Middle frontal gyrus (tissue), 1 donor: ENCODE measurements around the gene GPR137.

Source experiments
- DNase-seq: peaks from one replicate; pipeline ENCODE4 v3.0.0-alpha.2; 2015; ENCODE audit warnings: low spot score; ENCODE audit errors: extremely low spot score

Gene GPR137

DNA sequence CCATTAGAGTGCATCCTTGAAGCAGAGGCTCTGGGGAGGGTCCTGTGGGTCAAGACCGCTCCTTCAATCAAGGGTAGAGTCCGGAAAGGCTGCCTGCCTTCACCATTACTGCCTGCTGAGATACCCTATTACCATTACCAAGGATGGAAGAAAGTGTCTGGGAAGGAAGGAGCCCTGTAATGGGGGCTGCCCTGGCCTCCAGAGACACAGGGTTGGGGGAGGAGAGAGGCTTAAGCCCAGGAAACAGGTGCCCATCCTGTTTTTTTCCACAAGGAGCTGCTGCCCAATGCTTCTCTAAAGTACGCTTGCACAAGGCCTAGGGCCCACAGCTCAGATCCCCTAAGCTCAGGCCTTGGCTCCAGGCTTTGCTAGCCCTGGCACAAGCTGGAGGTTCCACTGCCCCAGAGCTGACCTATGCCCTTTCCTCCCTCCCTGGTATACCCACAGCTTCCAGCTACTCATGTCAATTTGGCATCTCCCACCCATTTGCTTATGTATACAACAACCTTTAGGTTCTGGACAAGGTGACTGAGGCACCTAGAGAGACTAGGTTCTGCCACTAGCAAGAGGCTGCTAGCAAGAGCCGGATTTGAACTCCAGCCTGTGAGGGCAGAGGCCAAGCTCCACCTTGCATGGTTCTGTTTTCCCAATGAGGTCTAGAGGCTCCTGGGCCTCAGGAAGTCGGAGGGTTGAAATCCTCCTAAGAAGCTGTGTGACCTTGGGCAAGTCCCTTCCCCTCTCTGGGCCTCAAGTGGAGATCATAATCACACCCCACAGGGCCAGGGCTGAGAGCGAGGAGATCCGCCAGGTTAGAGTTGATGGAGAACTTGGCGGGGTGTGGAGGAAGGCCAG, 35.9 kb upstream of the GPR137 start:
- DNase-seq = no peak

DNA sequence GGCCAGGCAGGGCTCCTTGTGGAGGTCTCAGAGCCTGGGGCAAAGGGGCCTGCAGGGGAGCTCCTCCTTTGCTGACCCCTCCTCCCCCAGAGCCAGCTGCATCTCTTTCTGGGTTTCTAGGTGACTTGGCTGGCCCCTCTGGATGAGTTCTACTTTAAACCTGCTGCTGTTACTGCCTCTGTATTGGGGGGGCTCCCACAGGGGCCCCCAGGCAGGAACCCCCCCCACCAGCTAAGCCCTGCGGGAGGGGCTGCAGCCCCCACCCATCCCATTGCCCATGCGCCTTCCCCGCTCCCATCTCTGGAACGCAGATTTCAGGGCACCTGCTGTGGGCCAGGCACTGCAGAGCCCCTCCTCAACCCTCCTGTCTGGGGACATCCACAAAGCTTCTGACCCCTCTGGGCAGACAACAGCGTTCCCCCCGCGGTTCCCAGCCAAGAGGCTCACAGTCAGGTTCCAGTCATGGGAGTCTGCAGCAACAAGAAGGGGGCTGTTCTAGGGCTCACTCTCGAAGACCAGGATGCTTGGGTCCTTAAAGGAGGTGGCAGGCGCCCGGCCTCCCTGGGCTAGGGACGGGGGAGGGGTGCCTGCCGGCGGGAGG, 35.1 kb upstream of the GPR137 start:
- no peak for DNase-seq

DNA sequence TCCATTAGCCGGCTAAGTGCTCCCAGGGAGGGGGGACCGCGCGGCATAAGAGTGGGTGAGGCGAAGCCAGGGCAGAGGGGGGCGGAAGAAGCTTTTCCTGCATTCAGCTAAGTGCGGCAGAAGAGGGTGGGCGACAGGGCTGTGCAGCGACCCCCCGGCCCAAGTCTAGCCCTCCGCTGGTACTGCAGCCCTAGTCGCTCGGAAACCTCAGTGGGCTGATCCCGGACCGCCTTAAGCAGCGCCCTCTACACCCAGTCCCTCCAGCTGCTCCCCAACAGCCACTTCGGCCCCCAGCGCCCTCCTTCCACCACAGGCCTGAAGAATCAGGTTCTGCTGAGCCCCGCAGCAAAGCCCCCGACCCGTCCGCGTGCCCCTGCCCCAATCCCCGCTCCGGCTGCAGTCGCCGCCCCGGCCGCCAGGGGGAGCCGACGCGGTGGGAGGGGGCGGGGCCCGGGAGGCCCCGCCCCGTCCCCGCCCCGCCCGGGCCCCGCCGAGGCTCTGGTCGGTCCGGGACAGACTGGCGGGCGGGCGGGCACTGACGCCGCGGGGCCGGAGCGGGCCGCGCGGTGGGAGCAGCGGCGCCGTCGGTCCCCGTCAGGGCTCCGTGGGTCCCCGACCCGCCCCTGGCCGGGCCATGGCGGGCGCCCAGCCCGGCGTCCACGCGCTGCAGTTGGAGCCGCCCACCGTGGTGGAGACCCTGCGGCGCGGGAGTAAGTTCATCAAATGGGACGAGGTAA, 34.5 kb upstream of the GPR137 start, which contains the start of gene PLCB3:
Gene PLCB3 (plus strand): TSS at position 515 of the 737 bp plus-strand sequence. CDS start 120 bp downstream, at position 635.
- DNase-seq = no peak

DNA sequence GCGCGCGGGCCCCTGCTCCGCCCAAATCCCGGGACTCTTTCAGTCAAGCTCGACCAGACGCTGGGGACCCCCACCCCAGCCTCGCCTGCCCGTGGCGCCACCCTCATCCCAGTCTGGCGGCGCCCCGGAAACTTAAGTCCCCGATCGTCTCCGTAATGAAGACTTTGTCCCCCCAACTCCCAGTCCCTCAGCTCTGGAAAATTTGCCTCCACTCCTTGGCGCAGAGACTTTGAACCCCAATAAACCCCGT, 34.0 kb upstream of the GPR137 start:
- DNase-seq = no peak

DNA sequence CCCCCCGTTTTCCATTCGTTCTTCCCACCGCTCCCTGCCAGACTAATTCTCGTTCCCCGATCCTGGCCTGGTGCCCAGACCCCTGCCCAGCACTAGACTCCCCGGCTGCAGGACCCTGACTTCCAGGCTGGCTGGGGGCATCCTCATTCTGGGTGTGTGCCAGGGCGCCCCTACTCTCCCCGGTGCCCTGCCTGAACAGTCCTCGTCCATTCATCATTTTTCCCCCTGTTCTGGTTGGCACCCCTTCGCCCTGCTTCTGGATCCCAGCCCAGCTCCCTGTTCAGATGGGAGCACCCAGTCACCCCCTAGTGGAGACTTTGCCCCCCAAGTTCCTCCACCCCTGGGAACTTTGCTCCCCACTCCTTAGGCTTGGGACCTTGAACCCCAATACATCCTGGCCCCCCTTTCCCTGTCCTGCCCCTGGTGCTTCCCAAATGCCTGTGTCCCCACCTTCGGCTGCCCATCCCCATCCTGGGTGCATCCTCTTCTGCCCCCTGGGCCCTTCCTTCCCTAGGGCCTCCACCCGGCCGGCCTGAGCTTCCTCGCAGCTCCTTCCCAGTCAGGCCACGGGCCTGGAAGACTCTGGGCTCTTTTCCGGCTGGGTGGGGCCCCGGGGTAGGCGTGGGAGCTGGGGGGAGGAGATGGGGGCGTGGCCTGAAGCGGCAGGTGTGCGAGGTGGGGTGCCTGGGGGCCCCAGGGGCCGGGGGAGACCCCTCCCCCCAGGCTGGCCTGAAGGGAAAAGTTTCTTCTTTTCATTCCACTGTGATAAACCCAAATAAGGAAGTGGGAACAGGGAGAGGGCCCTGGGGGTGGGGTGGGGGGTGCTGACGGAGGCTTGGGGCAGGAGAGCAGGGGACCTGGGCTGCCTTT, 33.4 kb upstream of the GPR137 start:
- DNase-seq = no peak

DNA sequence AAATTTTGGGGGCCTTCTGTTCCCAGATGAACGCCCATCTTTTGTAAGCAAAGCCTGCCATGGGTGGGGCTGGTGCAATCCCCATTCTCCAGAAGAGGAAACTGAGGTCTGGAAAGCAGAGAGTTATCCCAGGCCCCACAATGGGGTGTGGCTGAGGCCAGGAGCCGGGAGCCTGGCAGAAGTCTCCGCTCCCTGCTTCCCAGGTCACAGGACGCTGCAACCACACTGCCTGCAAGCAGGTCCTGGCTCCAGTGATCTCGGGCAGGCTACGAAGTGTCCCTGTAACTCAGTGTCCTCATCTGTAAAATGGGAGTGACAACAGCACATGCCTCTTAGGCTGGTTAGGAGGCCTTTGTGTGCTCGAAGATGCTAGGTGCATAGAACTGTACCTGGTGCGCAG, 32.6 kb upstream of the GPR137 start:
- no peak for DNase-seq

DNA sequence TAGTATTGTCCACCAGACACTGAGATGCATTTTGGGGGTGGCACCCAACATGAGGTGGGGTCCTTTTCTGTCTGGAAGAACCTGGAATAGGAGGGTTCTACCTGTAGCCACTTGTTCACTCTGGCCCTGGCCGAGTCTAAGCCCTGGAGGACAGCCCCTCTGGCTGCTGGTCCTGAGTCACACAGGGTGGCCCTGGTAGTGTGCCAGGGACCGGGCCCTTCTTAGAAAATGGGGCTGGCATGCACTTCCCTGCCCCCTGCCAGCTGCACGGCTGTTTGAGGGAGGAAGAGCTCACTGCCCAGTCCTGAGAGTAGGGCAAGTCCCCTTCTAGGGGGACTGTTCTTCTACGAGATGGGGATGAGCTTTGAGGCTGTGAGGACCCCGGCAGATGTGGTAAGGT, 32.2 kb upstream of the GPR137 start:
- no peak for DNase-seq

DNA sequence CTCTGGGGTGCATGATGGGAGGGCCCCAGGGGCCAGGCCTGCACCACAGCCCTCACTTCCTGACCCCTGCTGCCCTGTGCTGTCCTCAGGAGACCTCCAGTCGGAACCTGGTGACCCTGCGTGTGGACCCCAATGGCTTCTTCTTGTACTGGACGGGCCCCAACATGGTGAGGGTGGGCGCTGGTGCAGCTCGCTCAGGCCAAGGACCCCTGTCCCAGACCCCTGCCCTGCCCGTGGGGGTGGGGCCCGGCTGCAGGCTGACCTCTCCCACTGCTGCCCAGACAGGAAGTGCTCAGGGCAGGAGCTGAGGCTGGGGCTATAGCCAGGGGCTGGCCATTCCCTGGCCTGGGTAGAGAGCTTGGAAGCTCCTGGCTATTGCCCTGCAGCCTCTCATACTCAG, 31.3 kb upstream of the GPR137 start:
- no peak for DNase-seq

DNA sequence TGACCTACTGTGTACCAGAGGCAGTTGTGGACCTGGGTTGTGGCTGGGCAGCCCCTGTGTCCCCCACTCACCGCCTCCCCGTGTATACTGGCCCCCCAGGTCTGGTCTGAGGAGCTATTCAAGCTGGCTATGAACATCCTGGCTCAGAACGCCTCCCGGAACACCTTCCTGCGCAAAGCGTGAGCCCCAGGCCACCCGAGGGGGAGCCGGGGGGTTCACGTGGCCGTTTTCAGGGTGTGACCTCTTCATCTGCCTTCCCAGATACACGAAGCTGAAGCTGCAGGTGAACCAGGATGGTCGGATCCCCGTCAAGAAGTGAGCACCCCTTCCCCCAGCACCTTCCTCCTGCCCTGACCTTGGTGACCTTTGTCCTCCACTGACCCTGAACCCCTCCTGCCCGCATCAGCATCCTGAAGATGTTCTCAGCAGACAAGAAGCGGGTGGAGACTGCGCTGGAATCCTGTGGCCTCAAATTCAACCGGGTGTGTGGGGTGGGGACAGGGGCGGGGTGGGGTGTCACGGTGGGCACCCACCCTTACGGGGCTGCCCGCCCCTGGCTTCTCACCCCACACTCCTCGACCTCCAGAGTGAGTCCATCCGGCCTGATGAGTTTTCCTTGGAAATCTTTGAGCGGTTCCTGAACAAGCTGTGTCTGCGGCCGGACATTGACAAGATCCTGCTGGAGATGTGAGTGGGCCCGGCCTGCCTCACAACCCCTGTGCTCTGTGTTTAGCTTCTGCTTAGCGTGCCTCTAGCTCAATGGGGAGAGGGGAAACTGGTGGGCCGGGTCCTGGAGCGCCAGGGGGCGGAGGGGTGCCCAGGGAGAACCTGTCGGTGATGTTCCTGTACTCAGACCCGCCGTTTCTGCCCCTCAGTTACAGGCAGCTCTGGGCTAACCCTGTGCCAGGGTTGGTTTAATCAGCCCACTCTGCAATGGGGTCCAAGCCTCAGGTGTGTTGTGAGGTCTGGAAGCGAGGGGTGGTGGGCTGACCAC, 30.2 kb upstream of the GPR137 start:
- DNase-seq = no peak

DNA sequence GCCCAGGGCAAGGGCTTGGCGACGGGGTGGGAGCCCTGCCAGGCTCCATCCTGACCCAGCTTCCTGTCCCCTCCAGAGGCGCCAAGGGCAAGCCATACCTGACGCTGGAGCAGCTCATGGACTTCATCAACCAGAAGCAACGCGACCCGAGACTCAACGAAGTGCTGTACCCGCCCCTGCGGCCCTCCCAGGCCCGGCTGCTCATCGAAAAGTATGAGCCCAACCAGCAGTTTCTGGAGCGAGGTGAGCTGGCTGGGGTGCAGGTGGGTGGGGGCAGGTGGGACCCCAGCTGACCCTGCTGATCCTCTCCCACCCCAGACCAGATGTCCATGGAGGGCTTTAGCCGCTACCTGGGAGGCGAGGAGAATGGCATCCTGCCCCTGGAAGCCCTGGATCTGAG, 29.3 kb upstream of the GPR137 start:
- no peak for DNase-seq

DNA sequence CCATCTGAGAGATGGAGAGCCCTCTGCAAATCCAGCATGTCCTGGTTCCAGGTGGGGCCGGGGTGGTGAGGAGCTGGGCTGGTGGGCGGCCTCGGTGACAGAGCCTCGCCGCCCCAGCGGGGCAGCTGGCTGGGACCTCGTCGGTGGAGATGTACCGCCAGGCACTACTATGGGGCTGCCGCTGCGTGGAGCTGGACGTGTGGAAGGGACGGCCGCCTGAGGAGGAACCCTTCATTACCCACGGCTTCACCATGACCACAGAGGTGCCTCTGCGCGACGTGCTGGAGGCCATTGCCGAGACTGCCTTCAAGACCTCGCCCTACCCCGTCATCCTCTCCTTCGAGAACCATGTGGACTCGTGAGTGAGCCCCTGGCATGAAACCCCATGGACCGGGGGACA, 27.3 kb upstream of the GPR137 start:
- DNase-seq = no peak

DNA sequence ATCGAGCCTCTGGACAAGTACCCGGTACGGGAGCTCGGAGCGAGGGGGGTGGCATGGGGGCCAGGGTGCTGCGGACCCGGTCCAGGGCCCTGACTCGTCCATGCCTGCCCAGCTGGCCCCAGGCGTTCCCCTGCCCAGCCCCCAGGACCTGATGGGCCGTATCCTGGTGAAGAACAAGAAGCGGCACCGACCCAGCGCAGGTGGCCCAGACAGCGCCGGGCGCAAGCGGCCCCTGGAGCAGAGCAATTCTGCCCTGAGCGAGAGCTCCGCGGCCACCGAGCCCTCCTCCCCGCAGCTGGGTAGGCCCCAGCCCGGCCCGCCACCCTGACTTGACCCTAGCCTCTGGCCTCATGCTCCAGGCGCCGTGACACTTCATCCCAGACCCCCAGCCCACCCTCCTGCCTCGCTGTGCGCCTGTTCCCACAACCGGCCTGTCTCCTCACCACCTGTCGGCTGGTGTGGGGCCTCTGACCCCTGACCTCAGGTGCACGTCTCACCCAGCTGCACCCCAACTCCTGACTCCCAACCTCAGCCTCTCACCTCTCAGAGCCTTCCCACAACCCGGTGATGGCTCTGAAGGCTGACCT, 26.6 kb upstream of the GPR137 start:
- no peak for DNase-seq

DNA sequence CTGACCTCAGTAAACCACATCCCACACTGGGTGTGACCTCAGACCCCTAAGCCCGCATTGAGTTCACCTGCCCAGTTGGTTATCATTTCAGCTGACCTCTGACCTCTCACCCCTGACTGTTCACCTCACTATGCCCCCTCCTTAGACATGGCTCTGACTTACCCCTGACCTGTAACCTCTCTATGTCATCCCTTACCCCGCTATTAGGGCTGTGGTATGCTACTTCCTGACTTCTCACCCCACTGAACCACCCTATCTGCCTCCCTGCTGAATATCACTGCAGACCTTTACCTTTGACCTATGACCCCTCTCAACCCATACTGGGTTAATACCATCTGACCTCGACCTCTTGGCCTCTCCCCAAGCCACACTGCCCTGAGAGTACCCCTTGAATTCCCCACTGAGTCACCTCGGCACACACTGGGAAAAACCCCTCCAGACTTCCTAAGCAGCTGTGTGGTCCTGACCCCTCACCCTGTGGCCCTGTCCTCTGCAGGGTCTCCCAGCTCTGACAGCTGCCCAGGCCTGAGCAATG, 26.0 kb upstream of the GPR137 start:
- no peak for DNase-seq

DNA sequence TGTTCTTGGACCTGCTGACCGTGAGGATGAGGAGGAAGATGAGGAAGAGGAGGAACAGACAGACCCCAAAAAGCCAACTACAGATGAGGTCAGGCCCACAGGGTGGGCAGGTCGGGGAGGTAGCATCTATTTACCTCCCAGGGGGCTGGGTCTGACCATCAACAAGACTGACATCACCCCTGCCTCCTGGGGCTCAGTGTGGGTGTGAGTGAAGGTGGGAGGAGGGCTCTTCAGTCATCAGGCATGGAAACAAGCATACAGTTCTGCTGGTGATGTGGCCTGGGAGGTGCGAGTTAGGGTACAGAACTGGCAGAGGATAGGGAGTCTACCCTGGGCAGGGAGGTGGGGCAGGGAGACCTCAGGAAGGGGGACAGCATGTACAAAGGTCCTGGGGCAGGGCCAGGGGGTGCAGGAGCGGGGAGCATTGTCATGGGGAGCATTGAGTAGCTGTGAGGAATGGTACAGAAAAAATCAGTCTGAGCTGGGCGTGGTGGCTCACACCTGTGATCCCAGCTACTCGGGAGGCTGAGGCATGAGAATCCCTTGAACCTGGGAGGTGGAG, 25.4 kb upstream of the GPR137 start:
- DNase-seq = no peak

DNA sequence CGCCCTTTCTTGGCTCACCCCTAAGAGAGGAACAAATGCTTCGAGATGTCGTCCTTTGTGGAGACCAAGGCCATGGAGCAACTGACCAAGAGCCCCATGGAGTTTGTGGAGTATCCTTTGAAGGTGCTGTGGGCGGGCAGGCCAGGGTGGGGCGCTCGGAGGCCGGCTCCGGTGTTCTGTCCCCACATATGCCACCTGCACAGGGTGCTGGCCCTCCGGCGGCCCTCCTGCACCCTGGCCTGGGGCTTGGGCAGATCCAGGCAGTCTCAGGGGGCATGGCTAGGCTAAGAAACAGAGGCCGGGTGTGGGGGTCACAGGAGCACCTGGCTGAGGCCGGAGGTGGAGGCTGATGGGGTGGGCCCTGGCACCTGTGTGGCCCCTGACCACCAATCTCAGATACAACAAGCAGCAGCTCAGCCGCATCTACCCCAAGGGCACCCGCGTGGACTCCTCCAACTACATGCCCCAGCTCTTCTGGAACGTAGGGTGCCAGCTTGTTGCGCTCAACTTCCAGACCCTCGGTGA, 24.0 kb upstream of the GPR137 start:
- DNase-seq = no peak

DNA sequence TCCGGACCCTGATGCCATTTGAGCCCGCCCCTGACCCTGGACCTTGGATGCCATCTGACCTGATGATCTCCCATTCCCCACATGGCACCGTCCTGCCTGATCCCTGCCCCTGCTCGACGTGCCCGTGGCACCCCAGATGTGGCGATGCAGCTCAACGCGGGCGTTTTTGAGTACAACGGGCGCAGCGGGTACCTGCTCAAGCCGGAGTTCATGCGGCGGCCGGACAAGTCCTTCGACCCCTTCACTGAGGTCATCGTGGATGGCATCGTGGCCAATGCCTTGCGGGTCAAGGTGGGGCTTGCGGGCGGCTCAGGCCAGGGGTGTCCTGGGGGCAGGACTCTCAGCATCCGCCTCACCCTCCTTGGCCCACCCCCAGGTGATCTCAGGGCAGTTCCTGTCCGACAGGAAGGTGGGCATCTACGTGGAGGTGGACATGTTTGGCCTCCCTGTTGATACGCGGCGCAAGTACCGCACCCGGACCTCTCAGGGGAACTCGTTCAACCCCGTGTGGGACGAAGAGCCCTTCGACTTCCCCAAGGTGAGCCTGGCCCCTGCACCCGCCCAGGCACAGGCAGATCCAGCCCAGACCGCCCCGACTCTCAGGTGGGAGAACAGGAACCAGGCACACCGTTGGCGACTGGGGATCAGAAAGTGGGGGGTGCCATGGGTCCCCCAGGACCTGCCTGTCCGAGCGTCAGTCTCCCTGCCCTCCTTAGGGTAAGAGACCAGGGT, 23.2 kb upstream of the GPR137 start:
- no peak for DNase-seq

DNA sequence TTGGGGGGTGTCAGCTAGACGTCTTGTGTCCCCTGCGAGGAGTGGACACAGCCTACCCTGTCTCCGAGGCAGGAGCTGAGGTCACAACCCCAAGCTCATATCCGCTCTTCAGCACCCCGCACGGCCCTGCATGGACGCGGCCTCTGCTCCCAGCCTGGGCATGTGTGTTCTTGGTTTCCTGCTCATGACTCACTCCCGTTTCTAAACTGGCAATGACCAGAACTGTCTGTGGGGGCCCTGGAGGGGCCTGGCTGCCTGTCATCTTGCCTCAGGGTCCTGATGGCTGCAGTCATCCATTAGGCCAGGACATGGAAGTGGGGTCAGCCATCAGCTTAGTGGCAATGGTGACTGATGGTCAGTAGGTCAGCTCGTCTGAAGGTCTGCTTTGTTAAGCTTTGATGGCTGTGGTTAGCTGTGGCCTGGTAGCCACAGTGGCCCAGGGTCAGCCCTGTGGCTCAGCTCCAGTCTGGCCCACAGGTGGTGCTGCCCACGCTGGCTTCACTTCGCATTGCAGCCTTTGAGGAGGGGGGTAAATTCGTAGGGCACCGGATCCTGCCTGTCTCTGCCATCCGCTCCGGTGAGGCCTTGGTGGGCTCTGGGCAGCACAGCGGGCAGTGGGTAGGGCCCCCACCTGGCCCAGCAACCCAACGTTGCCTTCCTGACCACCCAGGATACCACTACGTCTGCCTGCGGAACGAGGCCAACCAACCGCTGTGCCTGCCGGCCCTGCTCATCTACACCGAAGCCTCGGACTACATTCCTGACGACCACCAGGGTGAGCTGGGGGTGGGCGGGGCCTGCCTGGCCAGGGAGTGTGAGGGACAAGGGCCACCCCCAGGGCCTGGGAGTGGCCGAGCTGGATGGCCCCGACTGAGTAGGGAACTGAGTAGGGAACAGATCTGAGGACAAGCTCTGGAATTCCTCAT, 22.4 kb upstream of the GPR137 start:
- DNase-seq = no peak
